HAP-1 (cell line): ENCODE data around the gene PRCD.

Source experiments
- DNase-seq, 2 experiments: peaks; one replicate each; pipeline ENCODE4 v3.0.0-alpha.2; 2016 to 2020; ENCODE audit warnings: low spot score in 2 of 2
- H3K27me3 ChIP-seq: fragments of 250-450 bp; sonication (Bioruptor Pico); 2 replicates; pipeline ENCODE4 v1.5.1; 2020; ENCODE audit warnings: low read depth, mild to moderate bottlenecking, moderate library complexity
- H3K36me3 ChIP-seq: fragments of 250-450 bp; sonication (Bioruptor Pico); replicated peaks from 2 replicates; pipeline ENCODE4 v1.5.1; 2020; ENCODE audit warnings: mild to moderate bottlenecking
- H3K4me1 ChIP-seq: fragments of 250-450 bp; sonication (Bioruptor Pico); 2 replicates; pipeline ENCODE4 v1.5.1; 2020; ENCODE audit warnings: mild to moderate bottlenecking
- H3K4me3 ChIP-seq: fragments of 250-450 bp; sonication (Bioruptor Pico); 2 replicates; pipeline ENCODE4 v1.5.1; 2020; ENCODE audit warnings: mild to moderate bottlenecking, moderate library complexity
- H3K9me3 ChIP-seq: fragments of 250-450 bp; sonication (Bioruptor Pico); 2 replicates; pipeline ENCODE4 v1.5.1; 2020; ENCODE audit warnings: mild to moderate bottlenecking, moderate library complexity
- in situ Hi-C: fragments of 300-500 bp; cut with MboI; formaldehyde crosslinking; loops from 3 replicates; pipeline ENCODE4 v1.14.3; 2020; ENCODE audit warnings: low sequenced_read_pairs, inconsistent platforms, mixed read lengths

The PRCD gene, protein sequence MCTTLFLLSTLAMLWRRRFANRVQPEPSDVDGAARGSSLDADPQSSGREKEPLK

DNA sequence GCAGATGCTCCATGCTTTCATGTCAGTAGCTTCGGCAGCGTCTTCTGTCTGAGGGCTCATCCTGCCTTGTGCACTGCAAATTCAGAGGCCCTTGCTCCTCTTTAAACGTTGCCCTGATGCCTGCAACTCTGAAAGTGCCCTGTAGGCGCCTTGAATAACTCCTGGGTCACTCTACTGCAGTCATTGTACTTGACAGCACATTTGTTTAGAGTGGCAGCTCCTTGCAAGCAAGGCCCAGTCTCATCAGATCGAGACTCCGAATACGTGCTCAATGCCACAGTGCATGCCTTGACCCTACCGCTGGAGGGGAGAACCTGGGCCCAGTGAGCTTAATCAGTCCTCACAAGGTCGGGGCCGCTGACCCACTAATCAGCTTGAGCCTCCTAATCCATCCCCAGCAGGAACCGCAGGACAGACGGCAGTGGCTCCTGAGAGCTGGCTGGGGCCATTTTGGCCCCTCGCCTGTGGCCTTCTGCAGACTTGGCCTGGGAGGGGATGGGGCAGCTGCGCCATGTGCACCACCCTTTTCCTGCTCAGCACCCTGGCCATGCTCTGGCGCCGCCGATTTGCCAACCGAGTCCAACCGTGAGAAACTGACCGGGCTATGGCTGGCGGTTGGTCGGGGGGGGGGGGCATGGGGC is at the start of gene PRCD:
Gene PRCD (plus strand): TSS at position 414 of the 641 bp plus-strand sequence. CDS start 98 bp downstream, at position 512.
- no peaks in the 10 kb centered on the region for H3K27me3 ChIP-seq
- DNase-seq, result no peak
- H3K36me3 ChIP-seq, result no peaks in the 10 kb centered on the region
- peaks cover 5% of the 10 kb centered on the region for H3K4me1 ChIP-seq
- in situ Hi-C loops, result no loop called here
- peak within 1 kb of the TSS; percentile 7; the same call in 1 of the 2 replicates for H3K4me3 ChIP-seq
- H3K9me3 ChIP-seq, result no peaks in the 10 kb centered on the region

DNA sequence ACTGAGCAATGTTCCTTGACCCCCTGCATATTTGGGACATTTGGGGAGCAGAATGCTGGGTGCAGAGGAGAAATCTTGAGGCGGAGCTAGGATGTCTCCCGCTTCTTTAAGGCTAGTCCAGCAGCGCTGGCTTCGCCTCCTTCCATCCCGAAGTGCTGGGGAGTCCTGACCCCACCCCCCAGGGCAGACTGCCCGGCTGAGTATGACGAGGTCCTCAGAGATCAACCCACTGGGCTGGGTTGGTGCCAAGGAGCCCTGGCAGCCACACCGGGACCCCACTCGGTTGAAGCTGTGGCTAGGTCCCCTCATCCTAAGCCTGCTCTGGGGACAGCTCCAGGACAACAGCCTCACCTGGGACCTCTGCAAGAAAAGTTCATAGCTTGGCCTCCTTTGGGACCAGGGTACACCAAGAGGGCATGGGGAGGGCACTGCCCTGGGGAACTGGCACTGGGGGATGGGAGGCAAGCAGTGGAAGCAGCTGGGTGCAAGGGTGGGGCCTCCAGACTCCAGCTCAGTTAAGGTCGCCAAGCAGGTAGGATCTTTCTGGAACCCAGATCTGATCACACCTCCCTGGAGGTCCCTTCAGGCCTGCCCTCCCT is 49.6 kb upstream of the PRCD start:
- no peaks in the 10 kb centered on the region for H3K9me3 ChIP-seq
- DNase-seq, result no peak
- H3K36me3 ChIP-seq, result no peaks in the 10 kb centered on the region
- in situ Hi-C loops, result no loop called here
- no peaks in the 10 kb centered on the region for H3K4me1 ChIP-seq
- no peak overlapping the region for H3K4me3 ChIP-seq
- no peaks in the 10 kb centered on the region for H3K27me3 ChIP-seq

DNA sequence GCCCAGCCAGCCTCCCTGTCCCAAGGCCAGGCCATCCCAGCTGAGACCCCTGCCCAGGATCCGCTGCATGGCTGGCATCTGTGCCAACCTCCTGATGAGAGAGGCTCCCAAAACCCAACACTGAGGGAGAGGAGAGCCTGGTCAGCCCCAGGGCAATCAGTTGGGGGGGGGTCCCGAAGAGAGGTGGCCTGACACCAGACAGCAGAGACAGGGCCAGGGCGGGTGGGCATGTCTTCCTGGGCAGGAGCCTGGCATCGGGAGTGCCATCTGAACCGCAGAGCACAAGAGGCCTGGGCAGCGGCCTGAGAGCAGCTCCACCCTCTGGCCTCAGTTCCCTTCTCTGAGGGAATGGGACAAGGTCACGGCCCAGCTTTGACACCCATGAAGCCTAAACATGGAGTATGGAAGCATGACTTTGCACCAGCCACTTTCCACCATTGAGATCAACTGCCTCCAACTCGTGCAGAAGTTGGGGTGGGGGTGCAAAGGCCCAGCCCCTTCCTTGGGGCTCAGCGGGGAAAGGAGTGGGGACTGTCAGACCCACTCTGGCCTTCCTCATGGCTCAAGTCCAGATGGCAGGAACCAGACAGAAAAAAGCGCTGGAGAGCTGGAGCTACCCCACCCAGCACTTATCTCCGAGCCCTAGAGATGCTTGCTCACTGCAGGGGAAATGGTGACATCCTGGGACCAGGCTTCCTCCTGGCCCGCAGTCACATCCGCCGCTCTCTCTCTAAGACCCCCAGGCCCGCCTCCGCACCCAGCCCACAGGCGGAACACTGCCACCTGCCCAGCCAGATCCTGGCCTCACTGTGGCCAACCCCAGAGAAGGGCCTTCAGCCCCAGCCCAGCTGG is 48.3 kb upstream of the PRCD start:
- in situ Hi-C loops, result no loop called here
- no peaks in the 10 kb centered on the region for H3K4me1 ChIP-seq

DNA sequence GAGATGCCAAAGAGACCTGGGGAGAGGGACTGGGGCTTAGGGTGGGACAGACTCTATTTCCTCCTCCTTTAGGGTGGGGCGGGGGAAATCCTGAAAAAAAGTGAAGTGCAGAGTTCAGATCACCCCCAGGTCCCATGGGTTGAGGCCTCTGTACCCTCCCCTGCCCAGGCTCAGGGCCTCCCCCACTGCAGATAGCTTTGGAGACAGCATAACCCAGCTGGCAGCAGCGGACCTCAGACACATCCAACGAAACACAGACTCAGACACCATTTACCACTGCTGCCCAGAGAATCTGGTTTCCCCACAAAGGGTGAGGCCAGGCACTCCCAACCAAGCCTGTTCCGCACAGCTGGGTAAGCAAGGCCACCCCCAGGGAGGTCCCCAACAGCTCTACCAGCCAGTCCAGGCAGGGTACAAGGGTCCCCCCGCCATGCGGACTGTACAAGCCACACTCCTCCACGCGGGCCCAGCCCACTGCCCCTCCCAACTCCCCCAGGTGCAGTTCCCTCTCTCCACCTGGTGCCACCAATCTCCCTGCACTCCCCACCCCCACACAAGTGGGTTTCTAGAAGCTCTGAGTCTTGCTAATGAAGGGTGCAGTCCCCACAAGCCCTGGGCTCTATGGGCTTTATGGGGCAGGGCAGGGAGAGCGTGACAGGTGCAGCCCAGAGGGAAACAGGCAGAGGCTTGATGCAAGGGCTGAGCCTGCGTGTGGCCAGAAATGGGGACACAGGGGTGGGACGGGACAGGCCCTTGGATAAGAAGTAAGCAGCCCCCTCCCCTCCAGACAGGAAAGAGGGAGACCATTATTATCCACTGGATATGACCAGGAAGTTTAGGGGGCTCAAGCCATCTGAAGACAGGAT is 47.5 kb upstream of the PRCD start:
- DNase-seq, result no peak
- Histone ChIP-seq H3K9me3 (no peaks in the 10 kb centered on the region), H3K4me3 (no peak overlapping the region), H3K27me3 (no peaks in the 10 kb centered on the region), H3K4me1 (no peaks in the 10 kb centered on the region), H3K36me3 (no peaks in the 10 kb centered on the region)
- in situ Hi-C loops, result no loop called here

More for the DNA sequence above, 48.3 kb upstream of the PRCD start:
- no peaks in the 10 kb centered on the region for H3K36me3 ChIP-seq
- H3K9me3 ChIP-seq, result no peaks in the 10 kb centered on the region
- no peaks in the 10 kb centered on the region for H3K27me3 ChIP-seq
- H3K4me3 ChIP-seq, result no peak overlapping the region
- DNase-seq, result no peak

DNA sequence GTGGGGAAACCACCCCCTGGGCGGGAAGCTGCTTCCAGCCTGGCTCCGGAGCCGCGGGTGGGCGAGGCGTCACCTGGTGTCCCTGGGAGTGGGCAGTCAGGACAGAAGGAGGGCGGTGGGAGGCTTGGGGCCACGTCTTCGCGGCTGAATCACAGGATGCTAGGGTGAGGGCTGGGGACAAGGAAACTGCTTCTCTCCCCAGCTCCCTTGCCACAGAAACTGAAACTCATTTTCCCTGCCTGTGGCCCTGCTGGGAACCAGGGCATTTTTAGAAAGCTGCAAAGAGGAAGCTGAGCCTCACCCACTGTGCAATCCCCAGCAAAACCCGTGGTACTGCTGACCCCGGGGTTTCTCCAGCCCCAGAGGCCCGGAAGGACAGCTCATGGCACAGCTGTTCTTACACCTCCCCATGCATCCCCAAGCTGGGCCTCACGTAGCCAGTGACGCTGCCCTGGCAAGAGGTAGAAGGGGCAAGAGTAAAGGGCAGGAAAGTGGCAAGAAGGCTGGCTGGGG is 46.8 kb upstream of the PRCD start:
- H3K4me1 ChIP-seq, result no peaks in the 10 kb centered on the region
- no peak overlapping the region for H3K4me3 ChIP-seq
- no peak for DNase-seq
- H3K27me3 ChIP-seq, result no peaks in the 10 kb centered on the region
- in situ Hi-C loops, result no loop called here
- no peaks in the 10 kb centered on the region for H3K9me3 ChIP-seq
- H3K36me3 ChIP-seq, result no peaks in the 10 kb centered on the region

DNA sequence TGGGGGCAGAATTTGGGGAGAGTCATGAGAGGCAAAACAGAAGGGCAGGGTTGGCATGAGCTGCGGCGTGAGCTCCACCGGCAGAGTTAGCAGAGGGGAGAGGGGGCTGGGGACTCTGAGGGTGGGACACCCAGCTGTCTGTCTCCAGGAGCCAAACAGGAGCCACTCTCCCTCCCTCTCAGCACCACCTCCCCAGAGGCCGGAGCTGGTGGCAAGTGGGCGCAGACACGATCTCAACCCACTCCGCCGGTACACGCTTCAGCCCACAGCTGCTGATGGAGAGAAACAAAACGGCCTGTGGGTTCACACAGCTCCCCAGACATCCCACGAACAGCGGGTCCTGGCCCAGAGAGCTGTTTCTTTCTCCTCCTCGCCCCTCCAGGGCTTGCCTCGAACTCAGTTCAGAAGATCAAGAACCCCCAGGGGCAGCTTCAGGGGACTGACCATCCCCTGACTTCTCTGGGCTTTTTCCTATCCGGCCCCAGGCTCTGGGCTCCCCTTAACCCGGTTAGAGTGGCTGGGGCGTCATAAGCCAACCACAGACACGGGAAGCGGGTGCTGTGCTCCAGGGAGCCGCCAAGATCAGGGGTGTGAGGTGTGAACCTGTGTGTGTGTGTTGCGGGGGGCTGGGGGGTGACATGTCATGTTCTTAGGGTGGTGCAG is 46.2 kb upstream of the PRCD start:
- H3K4me3 ChIP-seq, result no peak overlapping the region
- no peaks in the 10 kb centered on the region for H3K4me1 ChIP-seq

GRCh38 chr17:76495663-76496400 is 44.0 kb upstream of the PRCD start:
- Histone ChIP-seq H3K4me3 (no peak overlapping the region), H3K4me1 (peaks cover 4% of the 10 kb centered on the region), H3K36me3 (no peaks in the 10 kb centered on the region), H3K9me3 (no peaks in the 10 kb centered on the region), H3K27me3 (no peaks in the 10 kb centered on the region)
- in situ Hi-C loops, result no loop called here
- no peak for DNase-seq

More for the DNA sequence above, 46.2 kb upstream of the PRCD start:
- H3K27me3 ChIP-seq, result no peaks in the 10 kb centered on the region
- no peak for DNase-seq
- no peaks in the 10 kb centered on the region for H3K9me3 ChIP-seq
- in situ Hi-C loops, result no loop called here
- no peaks in the 10 kb centered on the region for H3K36me3 ChIP-seq

GRCh38 chr17:76496464-76496863 is 43.4 kb upstream of the PRCD start:
- H3K27me3 ChIP-seq, result no peaks in the 10 kb centered on the region
- H3K4me1 ChIP-seq, result peaks cover 5% of the 10 kb centered on the region
- no peaks in the 10 kb centered on the region for H3K9me3 ChIP-seq
- H3K4me3 ChIP-seq, result no peak overlapping the region
- H3K36me3 ChIP-seq, result no peaks in the 10 kb centered on the region
- no peak for DNase-seq
- in situ Hi-C loops, result no loop called here

DNA sequence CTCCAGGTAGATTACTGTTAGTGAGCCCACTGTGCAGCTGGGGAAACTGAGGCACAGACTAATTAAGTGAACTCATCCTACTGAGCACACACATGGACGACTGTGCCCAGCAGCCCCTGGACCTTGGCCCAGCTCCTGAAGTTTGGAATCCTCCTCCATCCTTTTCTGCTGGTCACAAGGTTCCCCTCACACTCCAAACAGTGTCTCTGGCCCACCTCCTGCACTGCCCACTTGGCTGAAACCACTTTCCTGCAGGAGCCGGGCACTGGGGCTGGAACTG is 42.2 kb upstream of the PRCD start:
- Histone ChIP-seq H3K4me1 (peaks cover 8% of the 10 kb centered on the region), H3K27me3 (no peaks in the 10 kb centered on the region), H3K36me3 (no peaks in the 10 kb centered on the region), H3K4me3 (no peak overlapping the region), H3K9me3 (no peaks in the 10 kb centered on the region)
- no peak for DNase-seq
- in situ Hi-C loops, result no loop called here

GRCh38 chr17:76497979-76498875 is 41.6 kb upstream of the PRCD start:
- DNase-seq, result peak in 1 of 2 experiments; percentile 26
- Histone ChIP-seq H3K36me3 (no peaks in the 10 kb centered on the region), H3K9me3 (no peaks in the 10 kb centered on the region), H3K4me3 (no peak overlapping the region), H3K27me3 (no peaks in the 10 kb centered on the region), H3K4me1 (peaks cover 8% of the 10 kb centered on the region)
- in situ Hi-C loops, result no loop called here

DNA sequence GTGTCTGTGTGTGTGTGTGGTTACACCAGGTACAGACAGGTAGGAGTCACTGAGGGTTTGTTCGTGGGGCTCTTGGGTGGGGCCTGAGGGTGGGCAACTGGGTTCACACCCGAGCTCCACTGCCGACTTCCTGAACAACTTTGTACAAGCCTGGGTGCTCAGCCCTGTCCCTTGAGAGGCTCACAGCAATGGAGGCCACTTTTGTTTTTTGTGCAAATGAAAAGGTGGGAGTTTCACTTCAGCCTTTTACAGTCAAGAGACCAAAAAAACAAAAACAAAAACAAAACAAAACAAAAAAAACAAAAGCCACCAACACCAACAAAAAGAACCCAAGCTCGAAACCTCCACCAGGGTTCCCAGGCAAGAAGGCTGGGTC is 41.0 kb upstream of the PRCD start:
- no peak for DNase-seq
- in situ Hi-C loops, result no loop called here
- Histone ChIP-seq H3K4me3 (no peak overlapping the region), H3K4me1 (peaks cover 8% of the 10 kb centered on the region), H3K9me3 (no peaks in the 10 kb centered on the region), H3K36me3 (no peaks in the 10 kb centered on the region), H3K27me3 (no peaks in the 10 kb centered on the region)

- in situ Hi-C loops, result no loop called here
- DNase-seq, result no peak
- H3K4me3 ChIP-seq, result no peak overlapping the region
Observed at GRCh38 chr17:76499267-76499667, 40.6 kb upstream of the PRCD start.

More at GRCh38 chr17:76499267-76499667, 40.6 kb upstream of the PRCD start:
- no peaks in the 10 kb centered on the region for H3K27me3 ChIP-seq
- no peaks in the 10 kb centered on the region for H3K9me3 ChIP-seq
- no peaks in the 10 kb centered on the region for H3K36me3 ChIP-seq
- H3K4me1 ChIP-seq, result peaks cover 8% of the 10 kb centered on the region
